GM23338 (cell line): Measurements from ENCODE around the gene GSTK1. TPM values are rescaled to one million over a fixed set of nuclear protein-coding genes. Genes with fewer than 3 reads are reported as not detected.

Experiments
- ATAC-seq: fragments of 200-7000 bp; cut with Tn5 transposase; 3 replicates; pipeline ENCODE4 v1.9.1; 2020
- DNase-seq: peaks from one replicate; pipeline ENCODE4 v3.0.0-alpha.2; 2015; ENCODE audit warnings: low spot score
- H2AFZ ChIP-seq: fragments of 200-600 bp; sonication (generic); 2 replicates; pipeline ENCODE4 v1.8.0; 2016; ENCODE audit warnings: antibody characterized with exemption, mild to moderate bottlenecking, moderate library complexity
- H3F3A ChIP-seq: fragments of 200-600 bp; sonication (generic); replicated peaks from 2 replicates; pipeline ENCODE4 v1.8.0; 2017; ENCODE audit warnings: antibody characterized with exemption, mixed run types, low read depth
- H3K27ac ChIP-seq: fragments of 200-600 bp; sonication (generic); 2 replicates; pipeline ENCODE4 v1.6.1; 2016; ENCODE audit warnings: low read depth
- H3K27me3 ChIP-seq: fragments of 200-600 bp; sonication (generic); 2 replicates; pipeline ENCODE4 v1.8.0; 2016; ENCODE audit warnings: mild to moderate bottlenecking, mixed run types, moderate library complexity; ENCODE audit not compliant: insufficient read depth
- H3K36me3 ChIP-seq: fragments of 200-600 bp; sonication (generic); 2 replicates; pipeline ENCODE4 v1.8.0; 2016; ENCODE audit warnings: mild to moderate bottlenecking; ENCODE audit not compliant: insufficient read depth
- H3K4me1 ChIP-seq: fragments of 200-600 bp; sonication (generic); 2 replicates; pipeline ENCODE4 v1.8.0; 2016; ENCODE audit warnings: mild to moderate bottlenecking, moderate library complexity; ENCODE audit not compliant: insufficient read depth
- H3K4me2 ChIP-seq: fragments of 200-600 bp; sonication (generic); 2 replicates; pipeline ENCODE4 v1.7.1; 2017; ENCODE audit warnings: mixed run types
- H3K4me3 ChIP-seq: fragments of 200-600 bp; sonication (generic); 2 replicates; pipeline ENCODE4 v1.6.1; 2016; ENCODE audit warnings: mixed run types
- H3K79me2 ChIP-seq: fragments of 200-600 bp; sonication (generic); replicated peaks from 2 replicates; pipeline ENCODE4 v1.8.0; 2017; ENCODE audit warnings: mild to moderate bottlenecking; ENCODE audit not compliant: insufficient read depth
- H3K9me2 ChIP-seq: fragments of 200-600 bp; sonication (generic); 2 replicates; pipeline ENCODE4 v1.8.0; 2017; ENCODE audit not compliant: insufficient read depth
- H4K20me1 ChIP-seq: fragments of 200-600 bp; sonication (generic); replicated peaks from 2 replicates; pipeline ENCODE4 v1.8.0; 2017; ENCODE audit warnings: mild to moderate bottlenecking; ENCODE audit not compliant: insufficient read depth
- H3K27ac Mint-ChIP-seq: 2 replicates; pipeline ENCODE4 v1.8.0; 2020; ENCODE audit warnings: inconsistent platforms, mild to moderate bottlenecking, moderate library complexity, mixed read lengths
- H3K27me3 Mint-ChIP-seq: 3 replicates; pipeline ENCODE4 v1.8.0; 2022; ENCODE audit warnings: low read depth, mild to moderate bottlenecking, moderate library complexity, mixed read lengths, inconsistent platforms; ENCODE audit not compliant: insufficient read depth, poor library complexity
- H3K36me3 Mint-ChIP-seq: 3 replicates; pipeline ENCODE4 v1.8.0; 2021; ENCODE audit warnings: low read depth, mild to moderate bottlenecking, inconsistent platforms, moderate library complexity, mixed read lengths
- H3K4me1 Mint-ChIP-seq: 3 replicates; pipeline ENCODE4 v1.8.0; 2020; ENCODE audit warnings: mild to moderate bottlenecking, inconsistent platforms, mixed read lengths
- H3K4me3 Mint-ChIP-seq: 3 replicates; pipeline ENCODE4 v1.8.0; 2021; ENCODE audit warnings: moderate library complexity, mild to moderate bottlenecking, inconsistent platforms, mixed read lengths
- H3K9me3 Mint-ChIP-seq: 3 replicates; pipeline ENCODE4 v1.8.0; 2020; ENCODE audit warnings: moderate library complexity, mild to moderate bottlenecking, inconsistent platforms, mixed read lengths
- CREB1 ChIP-seq: fragments of 250-450 bp; sonication (Bioruptor Pico); IDR thresholded peaks from 2 replicates; pipeline ENCODE4 v1.5.0; 2020; ENCODE audit warnings: low read depth, mild to moderate bottlenecking, moderate library complexity
- EZH2 ChIP-seq: fragments of 200-600 bp; sonication (generic); IDR thresholded peaks from one replicate; pipeline ENCODE4 v1.8.0; 2017; ENCODE audit warnings: antibody characterized with exemption, mild to moderate bottlenecking, low read depth; ENCODE audit not compliant: unreplicated experiment
- EZH2phosphoT487 ChIP-seq: fragments of 200-600 bp; sonication (generic); IDR thresholded peaks from one replicate; pipeline ENCODE4 v1.8.1; 2018; ENCODE audit warnings: antibody characterized with exemption; ENCODE audit not compliant: unreplicated experiment
- JUNB ChIP-seq: IDR thresholded peaks from one replicate; pipeline ENCODE4 v1.6.1; 2016; ENCODE audit warnings: antibody characterized with exemption; ENCODE audit not compliant: unreplicated experiment
- NANOG ChIP-seq: IDR thresholded peaks from 2 replicates; pipeline ENCODE4 v1.6.1; 2016; ENCODE audit warnings: antibody characterized with exemption, borderline replicate concordance
- POLR2AphosphoS5 ChIP-seq: IDR thresholded peaks from 2 replicates; pipeline ENCODE4 v1.6.1; 2016; ENCODE audit warnings: antibody characterized with exemption, low read depth
- STAT1 ChIP-seq: IDR thresholded peaks from one replicate; pipeline ENCODE4 v1.6.1; 2016; ENCODE audit warnings: antibody characterized with exemption; ENCODE audit not compliant: unreplicated experiment
- ZNF114 ChIP-seq: fragments of 250-450 bp; sonication (Bioruptor Pico); IDR thresholded peaks from 2 replicates; pipeline ENCODE4 v1.5.0; 2020; ENCODE audit warnings: mild to moderate bottlenecking, moderate library complexity
- ZNF331 ChIP-seq: fragments of 250-450 bp; sonication (Bioruptor Pico); IDR thresholded peaks from 2 replicates; pipeline ENCODE4 v1.5.0; 2020; ENCODE audit warnings: low read depth, mild to moderate bottlenecking, moderate library complexity
- polyA plus RNA-seq: library from polyadenylated mRNA; unstranded; fragments of >200 nt; fragmentation: Nextera tagmentation; extraction: Ambion mirVana; gene quantifications from 2 replicates; pipeline ENCODE4 v1.2.1, GENCODE V29; 2016
- total RNA-seq: library from RNA; depleted of rRNA; stranded (reverse); fragments of >200 nt; shearing (Covaris generic); gene quantifications from 2 replicates; pipeline ENCODE4 v1.2.3, GENCODE V29; 2014
- TF ChIP-seq, protein P1 (sequence below): fragments of 250-450 bp; sonication (Bioruptor Pico); IDR thresholded peaks from 2 replicates; pipeline ENCODE4 v1.5.0; 2020; ENCODE audit warnings: mild to moderate bottlenecking, moderate library complexity
- TF ChIP-seq, protein P2 (sequence below), 2 experiments: fragments of 200-600 bp in 1 of 2; sonication (generic) in 1 of 2; conservative IDR thresholded peaks; 2 replicates each; pipeline versions ENCODE4 v1.5.1 to v1.6.1; 2016 to 2017; ENCODE audit warnings: antibody characterized with exemption in 2 of 2, low read depth in 2 of 2, mild to moderate bottlenecking in 2 of 2, moderate library complexity in 1 of 2
- TF ChIP-seq, protein P3 (sequence below): IDR thresholded peaks from 2 replicates; pipeline ENCODE4 v1.6.1; 2016; ENCODE audit warnings: antibody characterized with exemption
- TF ChIP-seq, protein P4 (sequence below): IDR thresholded peaks from one replicate; pipeline ENCODE4 v1.6.1; 2018; ENCODE audit warnings: antibody characterized with exemption; ENCODE audit not compliant: unreplicated experiment

The GSTK1 gene
- total and polyA plus RNA-seq, 2 experiments from 2014 or later = 26.4 to 27.5 TPM

DNA sequence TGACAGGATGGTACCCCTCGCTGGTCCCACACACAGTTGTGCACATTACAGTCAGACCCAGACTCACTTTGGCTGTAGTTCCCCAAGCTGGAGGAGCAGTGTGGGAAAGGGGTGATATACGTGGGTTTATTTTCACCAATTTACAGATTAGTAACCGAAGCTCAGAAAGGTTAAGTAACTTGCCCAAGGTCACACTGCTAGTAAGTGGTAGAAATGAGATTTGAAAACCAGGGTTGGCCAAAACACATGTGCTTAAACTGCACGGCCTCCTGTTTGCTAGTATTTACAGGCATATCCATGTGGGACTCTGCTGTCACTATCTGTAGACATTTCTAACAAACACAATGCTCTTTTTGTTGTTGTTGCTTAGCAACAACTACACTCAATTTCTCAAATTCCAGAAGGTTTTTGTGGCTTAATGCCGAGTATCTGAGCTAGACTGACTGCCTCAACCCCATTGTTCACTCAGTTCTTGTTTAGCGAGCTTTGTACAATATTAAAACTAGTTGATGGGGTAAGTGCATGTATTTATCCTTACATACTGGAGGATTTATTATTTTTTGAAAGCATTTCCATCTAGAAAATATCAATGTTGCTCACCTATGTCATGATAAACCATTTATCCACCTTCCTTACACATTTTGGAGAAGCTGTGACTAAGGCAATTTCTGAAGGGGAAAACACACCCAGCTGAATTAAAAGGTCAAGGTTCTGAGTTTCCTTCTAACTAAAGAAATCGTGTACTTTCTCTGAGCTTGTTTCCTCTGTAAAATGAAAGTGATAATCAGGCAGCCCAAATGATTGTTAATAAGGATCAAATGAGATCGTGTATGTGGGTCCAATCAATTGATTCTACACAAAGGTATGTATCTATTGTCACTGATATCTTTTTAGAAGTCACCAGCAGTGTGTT, 16.2 kb downstream of the GSTK1 start:
- H4K20me1 ChIP-seq = no peaks in the 10 kb centered on the region
- no peaks in the 10 kb centered on the region for H3K27me3 ChIP-seq
- Mint-ChIP-seq H3K9me3 (no peaks in the 10 kb centered on the region), H3K36me3 (no peaks in the 10 kb centered on the region), H3K4me1 (peaks cover 20% of the 10 kb centered on the region), H3K27me3 (peaks cover 5% of the 10 kb centered on the region), H3K4me3 (no peak overlapping the region), H3K27ac (no peak overlapping the region)
- H3K36me3 ChIP-seq = no peaks in the 10 kb centered on the region
- no peak overlapping the region for H3K27ac ChIP-seq
- H2AFZ ChIP-seq = no peak overlapping the region
- H3F3A ChIP-seq = peaks cover 7% of the 10 kb centered on the region; the same call in 1 of the 2 replicates
- no peak overlapping the region for H3K4me3 ChIP-seq
- TF ChIP-seq ZNF114 (CRISPR knock-in tag) (no peak), POLR2AphosphoS5 (no peak), ZNF331 (CRISPR knock-in tag) (no peak), NANOG (no peak), CREB1 (no peak), STAT1 (no peak), JUNB (no peak), EZH2phosphoT487 (no peak), EZH2 (no peak)
- TF ChIP-seq, protein P1, sequence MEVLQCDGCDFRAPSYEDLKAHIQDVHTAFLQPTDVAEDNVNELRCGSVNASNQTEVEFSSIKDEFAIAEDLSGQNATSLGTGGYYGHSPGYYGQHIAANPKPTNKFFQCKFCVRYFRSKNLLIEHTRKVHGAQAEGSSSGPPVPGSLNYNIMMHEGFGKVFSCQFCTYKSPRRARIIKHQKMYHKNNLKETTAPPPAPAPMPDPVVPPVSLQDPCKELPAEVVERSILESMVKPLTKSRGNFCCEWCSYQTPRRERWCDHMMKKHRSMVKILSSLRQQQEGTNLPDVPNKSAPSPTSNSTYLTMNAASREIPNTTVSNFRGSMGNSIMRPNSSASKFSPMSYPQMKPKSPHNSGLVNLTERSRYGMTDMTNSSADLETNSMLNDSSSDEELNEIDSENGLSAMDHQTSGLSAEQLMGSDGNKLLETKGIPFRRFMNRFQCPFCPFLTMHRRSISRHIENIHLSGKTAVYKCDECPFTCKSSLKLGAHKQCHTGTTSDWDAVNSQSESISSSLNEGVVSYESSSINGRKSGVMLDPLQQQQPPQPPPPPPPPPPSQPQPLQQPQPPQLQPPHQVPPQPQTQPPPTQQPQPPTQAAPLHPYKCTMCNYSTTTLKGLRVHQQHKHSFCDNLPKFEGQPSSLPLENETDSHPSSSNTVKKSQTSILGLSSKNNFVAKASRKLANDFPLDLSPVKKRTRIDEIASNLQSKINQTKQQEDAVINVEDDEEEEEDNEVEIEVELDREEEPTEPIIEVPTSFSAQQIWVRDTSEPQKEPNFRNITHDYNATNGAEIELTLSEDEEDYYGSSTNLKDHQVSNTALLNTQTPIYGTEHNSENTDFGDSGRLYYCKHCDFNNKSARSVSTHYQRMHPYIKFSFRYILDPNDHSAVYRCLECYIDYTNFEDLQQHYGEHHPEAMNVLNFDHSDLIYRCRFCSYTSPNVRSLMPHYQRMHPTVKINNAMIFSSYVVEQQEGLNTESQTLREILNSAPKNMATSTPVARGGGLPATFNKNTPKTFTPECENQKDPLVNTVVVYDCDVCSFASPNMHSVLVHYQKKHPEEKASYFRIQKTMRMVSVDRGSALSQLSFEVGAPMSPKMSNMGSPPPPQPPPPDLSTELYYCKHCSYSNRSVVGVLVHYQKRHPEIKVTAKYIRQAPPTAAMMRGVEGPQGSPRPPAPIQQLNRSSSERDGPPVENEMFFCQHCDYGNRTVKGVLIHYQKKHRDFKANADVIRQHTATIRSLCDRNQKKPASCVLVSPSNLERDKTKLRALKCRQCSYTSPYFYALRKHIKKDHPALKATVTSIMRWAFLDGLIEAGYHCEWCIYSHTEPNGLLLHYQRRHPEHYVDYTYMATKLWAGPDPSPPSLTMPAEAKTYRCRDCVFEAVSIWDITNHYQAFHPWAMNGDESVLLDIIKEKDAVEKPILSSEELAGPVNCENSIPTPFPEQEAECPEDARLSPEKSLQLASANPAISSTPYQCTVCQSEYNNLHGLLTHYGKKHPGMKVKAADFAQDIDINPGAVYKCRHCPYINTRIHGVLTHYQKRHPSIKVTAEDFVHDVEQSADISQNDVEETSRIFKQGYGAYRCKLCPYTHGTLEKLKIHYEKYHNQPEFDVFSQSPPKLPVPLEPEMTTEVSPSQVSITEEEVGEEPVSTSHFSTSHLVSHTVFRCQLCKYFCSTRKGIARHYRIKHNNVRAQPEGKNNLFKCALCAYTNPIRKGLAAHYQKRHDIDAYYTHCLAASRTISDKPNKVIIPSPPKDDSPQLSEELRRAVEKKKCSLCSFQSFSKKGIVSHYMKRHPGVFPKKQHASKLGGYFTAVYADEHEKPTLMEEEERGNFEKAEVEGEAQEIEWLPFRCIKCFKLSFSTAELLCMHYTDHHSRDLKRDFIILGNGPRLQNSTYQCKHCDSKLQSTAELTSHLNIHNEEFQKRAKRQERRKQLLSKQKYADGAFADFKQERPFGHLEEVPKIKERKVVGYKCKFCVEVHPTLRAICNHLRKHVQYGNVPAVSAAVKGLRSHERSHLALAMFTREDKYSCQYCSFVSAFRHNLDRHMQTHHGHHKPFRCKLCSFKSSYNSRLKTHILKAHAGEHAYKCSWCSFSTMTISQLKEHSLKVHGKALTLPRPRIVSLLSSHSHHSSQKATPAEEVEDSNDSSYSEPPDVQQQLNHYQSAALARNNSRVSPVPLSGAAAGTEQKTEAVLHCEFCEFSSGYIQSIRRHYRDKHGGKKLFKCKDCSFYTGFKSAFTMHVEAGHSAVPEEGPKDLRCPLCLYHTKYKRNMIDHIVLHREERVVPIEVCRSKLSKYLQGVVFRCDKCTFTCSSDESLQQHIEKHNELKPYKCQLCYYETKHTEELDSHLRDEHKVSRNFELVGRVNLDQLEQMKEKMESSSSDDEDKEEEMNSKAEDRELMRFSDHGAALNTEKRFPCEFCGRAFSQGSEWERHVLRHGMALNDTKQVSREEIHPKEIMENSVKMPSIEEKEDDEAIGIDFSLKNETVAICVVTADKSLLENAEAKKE = no peak
- TF ChIP-seq, protein P2, sequence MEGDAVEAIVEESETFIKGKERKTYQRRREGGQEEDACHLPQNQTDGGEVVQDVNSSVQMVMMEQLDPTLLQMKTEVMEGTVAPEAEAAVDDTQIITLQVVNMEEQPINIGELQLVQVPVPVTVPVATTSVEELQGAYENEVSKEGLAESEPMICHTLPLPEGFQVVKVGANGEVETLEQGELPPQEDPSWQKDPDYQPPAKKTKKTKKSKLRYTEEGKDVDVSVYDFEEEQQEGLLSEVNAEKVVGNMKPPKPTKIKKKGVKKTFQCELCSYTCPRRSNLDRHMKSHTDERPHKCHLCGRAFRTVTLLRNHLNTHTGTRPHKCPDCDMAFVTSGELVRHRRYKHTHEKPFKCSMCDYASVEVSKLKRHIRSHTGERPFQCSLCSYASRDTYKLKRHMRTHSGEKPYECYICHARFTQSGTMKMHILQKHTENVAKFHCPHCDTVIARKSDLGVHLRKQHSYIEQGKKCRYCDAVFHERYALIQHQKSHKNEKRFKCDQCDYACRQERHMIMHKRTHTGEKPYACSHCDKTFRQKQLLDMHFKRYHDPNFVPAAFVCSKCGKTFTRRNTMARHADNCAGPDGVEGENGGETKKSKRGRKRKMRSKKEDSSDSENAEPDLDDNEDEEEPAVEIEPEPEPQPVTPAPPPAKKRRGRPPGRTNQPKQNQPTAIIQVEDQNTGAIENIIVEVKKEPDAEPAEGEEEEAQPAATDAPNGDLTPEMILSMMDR (conservative IDR thresholded peaks at IDR 0.05; ENCODE audit: low read depth in 2 of 2) = no peak
- TF ChIP-seq, protein P3, sequence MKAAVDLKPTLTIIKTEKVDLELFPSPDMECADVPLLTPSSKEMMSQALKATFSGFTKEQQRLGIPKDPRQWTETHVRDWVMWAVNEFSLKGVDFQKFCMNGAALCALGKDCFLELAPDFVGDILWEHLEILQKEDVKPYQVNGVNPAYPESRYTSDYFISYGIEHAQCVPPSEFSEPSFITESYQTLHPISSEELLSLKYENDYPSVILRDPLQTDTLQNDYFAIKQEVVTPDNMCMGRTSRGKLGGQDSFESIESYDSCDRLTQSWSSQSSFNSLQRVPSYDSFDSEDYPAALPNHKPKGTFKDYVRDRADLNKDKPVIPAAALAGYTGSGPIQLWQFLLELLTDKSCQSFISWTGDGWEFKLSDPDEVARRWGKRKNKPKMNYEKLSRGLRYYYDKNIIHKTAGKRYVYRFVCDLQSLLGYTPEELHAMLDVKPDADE = no peak
- TF ChIP-seq, protein P4, sequence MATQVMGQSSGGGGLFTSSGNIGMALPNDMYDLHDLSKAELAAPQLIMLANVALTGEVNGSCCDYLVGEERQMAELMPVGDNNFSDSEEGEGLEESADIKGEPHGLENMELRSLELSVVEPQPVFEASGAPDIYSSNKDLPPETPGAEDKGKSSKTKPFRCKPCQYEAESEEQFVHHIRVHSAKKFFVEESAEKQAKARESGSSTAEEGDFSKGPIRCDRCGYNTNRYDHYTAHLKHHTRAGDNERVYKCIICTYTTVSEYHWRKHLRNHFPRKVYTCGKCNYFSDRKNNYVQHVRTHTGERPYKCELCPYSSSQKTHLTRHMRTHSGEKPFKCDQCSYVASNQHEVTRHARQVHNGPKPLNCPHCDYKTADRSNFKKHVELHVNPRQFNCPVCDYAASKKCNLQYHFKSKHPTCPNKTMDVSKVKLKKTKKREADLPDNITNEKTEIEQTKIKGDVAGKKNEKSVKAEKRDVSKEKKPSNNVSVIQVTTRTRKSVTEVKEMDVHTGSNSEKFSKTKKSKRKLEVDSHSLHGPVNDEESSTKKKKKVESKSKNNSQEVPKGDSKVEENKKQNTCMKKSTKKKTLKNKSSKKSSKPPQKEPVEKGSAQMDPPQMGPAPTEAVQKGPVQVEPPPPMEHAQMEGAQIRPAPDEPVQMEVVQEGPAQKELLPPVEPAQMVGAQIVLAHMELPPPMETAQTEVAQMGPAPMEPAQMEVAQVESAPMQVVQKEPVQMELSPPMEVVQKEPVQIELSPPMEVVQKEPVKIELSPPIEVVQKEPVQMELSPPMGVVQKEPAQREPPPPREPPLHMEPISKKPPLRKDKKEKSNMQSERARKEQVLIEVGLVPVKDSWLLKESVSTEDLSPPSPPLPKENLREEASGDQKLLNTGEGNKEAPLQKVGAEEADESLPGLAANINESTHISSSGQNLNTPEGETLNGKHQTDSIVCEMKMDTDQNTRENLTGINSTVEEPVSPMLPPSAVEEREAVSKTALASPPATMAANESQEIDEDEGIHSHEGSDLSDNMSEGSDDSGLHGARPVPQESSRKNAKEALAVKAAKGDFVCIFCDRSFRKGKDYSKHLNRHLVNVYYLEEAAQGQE = no peak
- no peak overlapping the region for H3K4me2 ChIP-seq
- ATAC-seq (no peak), DNase-seq (peak; percentile 48)
- no peaks in the 10 kb centered on the region for H3K79me2 ChIP-seq
- H3K9me2 ChIP-seq = no peaks in the 10 kb centered on the region
- H3K4me1 ChIP-seq = peaks cover 17% of the 10 kb centered on the region
